D721Med (cell line): ENCODE results near the gene ANTXR1.

Source experiments
- DNase-seq: peaks from one replicate; pipeline ENCODE4 v3.0.0; 2011; ENCODE audit warnings: low spot score; ENCODE audit not compliant: insufficient read length
- FAIRE-seq: peaks from 2 replicates; lab custom pipeline; 2011; peaks lifted over from hg19 to GRCh38; lab: Jason Lieb, UNC
- TF ChIP-seq, protein P1 (sequence below): IDR thresholded peaks from 2 replicates; pipeline ENCODE4 v1.5.1; 2012; ENCODE audit warnings: mild to moderate bottlenecking, control low read depth; ENCODE audit not compliant: insufficient read depth; ENCODE audit errors: missing control alignments

The ANTXR1 gene

DNA sequence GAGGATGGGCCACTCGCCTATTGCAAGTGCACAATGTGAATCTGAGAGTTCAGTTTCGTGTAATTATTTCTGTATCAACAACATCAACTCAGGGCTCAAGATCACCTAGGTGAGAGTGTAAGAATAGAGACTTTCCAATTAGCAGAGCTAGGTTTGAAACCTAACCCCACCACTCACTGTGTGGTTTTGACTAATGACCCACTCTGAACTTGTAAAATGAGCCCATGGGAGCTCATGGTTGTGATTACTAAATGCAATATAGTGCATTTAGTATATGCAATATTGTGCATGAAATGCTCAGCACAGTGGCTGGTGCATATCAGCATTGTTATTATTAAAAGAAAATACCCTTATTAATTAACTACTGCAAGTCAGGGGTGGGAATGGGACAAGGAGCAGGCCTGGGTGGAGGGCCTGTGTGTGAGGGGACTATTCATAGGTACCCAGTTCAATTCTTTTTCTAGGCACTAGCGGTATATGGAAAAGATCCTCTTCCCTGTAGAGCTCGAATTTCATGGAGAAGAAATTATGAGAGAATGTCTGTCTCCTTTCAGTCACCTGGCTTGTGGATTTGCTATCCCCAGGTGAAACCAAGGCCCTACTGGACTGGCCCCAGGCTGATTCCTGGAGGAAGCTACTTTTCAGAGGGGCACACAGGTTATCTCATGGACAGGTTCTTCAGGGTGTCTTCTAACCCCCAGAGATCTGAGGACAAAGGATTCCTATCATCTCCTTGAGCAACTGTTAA lies 204.5 kb downstream of the ANTXR1 start:
- TF ChIP-seq, protein P1, sequence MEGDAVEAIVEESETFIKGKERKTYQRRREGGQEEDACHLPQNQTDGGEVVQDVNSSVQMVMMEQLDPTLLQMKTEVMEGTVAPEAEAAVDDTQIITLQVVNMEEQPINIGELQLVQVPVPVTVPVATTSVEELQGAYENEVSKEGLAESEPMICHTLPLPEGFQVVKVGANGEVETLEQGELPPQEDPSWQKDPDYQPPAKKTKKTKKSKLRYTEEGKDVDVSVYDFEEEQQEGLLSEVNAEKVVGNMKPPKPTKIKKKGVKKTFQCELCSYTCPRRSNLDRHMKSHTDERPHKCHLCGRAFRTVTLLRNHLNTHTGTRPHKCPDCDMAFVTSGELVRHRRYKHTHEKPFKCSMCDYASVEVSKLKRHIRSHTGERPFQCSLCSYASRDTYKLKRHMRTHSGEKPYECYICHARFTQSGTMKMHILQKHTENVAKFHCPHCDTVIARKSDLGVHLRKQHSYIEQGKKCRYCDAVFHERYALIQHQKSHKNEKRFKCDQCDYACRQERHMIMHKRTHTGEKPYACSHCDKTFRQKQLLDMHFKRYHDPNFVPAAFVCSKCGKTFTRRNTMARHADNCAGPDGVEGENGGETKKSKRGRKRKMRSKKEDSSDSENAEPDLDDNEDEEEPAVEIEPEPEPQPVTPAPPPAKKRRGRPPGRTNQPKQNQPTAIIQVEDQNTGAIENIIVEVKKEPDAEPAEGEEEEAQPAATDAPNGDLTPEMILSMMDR = no peak
- DNase-seq (no peak), FAIRE-seq (no peak)

DNA sequence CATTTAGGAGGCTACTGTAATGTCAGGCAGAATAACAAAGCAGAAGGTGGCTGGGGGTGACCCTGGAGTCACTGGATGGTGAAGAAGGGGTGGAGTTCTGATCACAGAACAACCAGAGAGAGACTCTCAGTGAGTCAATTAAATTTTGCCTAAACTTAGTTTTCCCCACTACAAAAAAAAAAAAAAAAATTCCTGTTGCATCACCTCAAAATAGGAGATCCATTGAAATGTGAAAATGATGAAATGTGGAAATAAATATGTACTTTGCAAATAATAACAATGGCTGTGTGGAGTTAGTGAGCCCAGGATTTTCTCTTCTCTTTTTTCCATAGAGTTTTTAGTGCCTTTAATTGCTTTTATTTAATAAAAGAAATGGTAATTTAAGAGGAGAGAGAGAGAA lies 208.5 kb downstream of the ANTXR1 start:
- TF ChIP-seq, protein P1 = no peak
- no peak for FAIRE-seq
- no peak for DNase-seq

DNA sequence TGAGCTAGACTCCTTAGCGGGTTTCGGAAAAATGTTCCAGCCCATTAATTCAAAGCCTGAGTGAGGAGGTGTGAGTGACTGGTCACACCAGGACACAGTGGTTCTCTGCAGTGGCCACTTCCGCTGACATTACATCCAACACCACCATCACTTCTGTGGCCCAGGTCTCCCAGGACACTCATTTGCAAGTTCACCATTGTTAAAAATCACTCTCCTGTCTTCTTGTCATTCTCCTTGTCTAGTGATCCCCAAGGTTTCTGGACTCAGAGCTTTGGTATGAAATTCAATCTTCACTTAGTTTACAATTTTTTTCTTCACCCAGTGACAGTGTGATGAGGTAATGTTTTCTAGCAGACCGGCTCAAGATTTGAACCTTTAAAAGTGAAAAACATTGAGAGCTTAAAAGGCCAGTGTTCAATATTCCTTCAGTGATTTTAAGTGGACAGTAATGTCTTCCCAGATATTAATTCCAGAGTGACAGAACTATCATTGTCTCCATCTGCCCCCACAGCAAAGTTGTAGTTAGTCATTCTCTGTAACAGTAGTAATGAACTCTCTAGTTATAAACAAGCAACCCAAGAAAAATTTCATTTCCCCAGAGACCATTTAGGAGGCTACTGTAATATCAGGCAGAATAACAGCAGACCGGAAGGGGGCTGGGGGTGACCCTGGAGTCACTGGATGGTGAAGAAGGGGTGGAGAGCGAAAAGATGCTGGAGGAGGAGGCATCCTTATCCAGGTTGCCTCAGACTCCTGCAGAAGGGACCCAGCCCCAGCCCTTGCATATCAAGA lies 209.2 kb downstream of the ANTXR1 start:
- DNase-seq (no peak), FAIRE-seq (no peak)
- TF ChIP-seq, protein P1 = no peak

DNA sequence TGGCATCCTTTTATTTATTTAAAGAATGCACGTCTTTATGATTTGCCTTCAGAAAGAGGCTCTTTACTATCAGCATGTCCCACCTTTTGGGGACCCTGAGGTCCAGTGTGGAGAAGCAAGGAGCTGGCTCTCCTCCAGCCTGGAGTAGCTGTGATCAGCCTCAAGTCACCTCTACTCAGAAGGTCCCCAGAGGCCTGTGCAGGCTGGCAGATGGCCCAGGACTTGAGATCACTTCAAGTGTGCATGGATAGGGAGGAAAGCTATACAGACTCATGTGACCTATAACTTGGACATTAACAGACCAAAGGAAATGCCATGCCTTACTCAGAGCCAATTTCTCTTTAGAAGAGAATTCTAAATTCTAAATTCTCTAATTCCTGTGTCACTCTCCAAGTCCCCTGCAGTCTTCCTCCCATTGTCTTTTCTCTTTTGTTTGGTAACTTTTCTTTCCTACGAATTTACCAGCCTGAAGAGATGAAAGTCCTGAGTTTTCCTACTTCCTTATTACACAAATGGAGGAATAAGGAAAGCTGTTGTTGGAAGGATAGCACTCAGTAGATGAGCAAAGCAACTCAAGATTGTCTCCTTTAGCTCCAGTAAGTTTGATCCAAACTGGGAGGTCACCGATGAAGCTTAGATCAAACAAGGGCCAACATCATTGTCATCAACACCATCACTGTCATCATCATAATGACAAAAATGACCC lies 210.1 kb downstream of the ANTXR1 start:
- FAIRE-seq (no peak), DNase-seq (no peak)
- TF ChIP-seq, protein P1 = no peak

DNA sequence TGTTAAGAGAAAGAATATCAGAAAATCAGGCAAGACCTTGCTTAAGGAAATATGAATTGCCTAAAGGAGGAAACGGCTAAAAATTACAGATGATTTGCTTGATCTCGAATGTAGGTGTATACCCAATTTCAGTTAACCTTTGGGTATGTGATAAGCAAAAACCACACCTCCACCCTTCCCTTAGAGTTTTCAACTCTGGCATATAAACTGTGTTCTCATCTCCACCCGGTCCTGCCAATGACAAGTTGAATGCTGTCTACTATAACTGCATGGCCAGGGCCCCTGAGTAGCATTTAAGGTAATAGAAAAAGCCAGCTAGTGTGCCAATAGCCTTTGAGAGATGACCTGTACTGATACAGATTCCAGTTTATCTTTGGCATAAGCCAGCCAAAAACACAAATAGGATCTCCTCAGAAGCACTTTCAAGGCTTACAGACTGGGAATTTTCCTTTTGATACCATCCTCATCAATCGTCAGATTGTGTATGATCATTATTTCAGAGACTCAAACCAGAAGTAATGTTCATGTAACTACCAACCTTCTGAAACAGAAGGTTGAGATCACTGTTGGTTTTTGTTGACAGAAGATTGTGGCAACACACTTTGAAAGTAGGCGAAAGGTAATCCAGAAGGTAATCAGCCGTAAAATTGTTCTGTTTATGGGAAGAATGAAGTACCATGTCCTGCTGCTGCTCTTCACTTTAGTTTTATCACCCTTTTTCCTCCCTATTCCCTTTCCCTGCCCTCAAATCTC lies 211.0 kb downstream of the ANTXR1 start:
- TF ChIP-seq, protein P1 = no peak
- no peak for FAIRE-seq
- no peak for DNase-seq

DNA sequence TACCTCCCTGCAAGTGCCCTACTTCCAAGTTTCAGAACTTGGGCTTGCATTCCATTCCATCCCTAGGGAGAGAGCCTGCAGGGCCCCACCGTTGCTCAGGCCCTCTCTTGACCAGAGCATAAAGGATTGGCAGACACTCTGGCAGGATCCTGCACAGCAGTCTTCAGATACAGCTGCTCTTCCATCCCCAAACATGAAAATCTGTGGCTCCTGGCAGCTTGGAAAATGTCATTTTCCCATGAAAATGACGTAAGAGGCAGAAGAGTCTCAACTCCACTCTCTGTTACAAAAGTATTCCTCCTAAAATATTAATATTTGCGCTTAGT lies 211.5 kb downstream of the ANTXR1 start:
- TF ChIP-seq, protein P1 = no peak
- FAIRE-seq = no peak
- no peak for DNase-seq
